Activated T-helper 2 cell treated with anti-CD3 and anti-CD28 coated beads, Interferon-gamma antibody, Interleukin-2, Interleukin-4, amounts not matched to agents 10 μg/mL and 5 μg/mL and 100 μg/mL, durations not matched to agents 14 hours and 24 hours and 36 hours (primary cell): Measurements from ENCODE around the gene OTOS. TPM values are rescaled to one million over a fixed set of nuclear protein-coding genes. Genes with fewer than 3 reads are reported as not detected.
A peak's percentile ranks its signal among the peaks of the same experiment; 100 is the strongest.

Experiments
- DNase-seq: peaks from one replicate; pipeline ENCODE4 v3.0.0; 2021; ENCODE audit warnings: low spot score
- H3K27ac Mint-ChIP-seq: one replicate; pipeline ENCODE4 v1.8.0; 2021; ENCODE audit warnings: mixed read lengths
- H3K27me3 Mint-ChIP-seq: one replicate; pipeline ENCODE4 v1.8.0; 2021; ENCODE audit warnings: low read depth, mixed read lengths
- H3K36me3 Mint-ChIP-seq: one replicate; pipeline ENCODE4 v1.8.0; 2021; ENCODE audit warnings: low read depth, mixed read lengths
- H3K4me1 Mint-ChIP-seq: one replicate; pipeline ENCODE4 v1.8.0; 2021; ENCODE audit warnings: low read depth, mixed read lengths
- H3K4me3 Mint-ChIP-seq: one replicate; pipeline ENCODE4 v1.8.0; 2021; ENCODE audit warnings: low read depth, mild to moderate bottlenecking, moderate library complexity, mixed read lengths
- H3K9me3 Mint-ChIP-seq: one replicate; pipeline ENCODE4 v1.8.0; 2021; ENCODE audit warnings: mixed read lengths
- intact Hi-C: fragments of 100-400 bp; cut with micrococcal nuclease; formaldehyde crosslinking; loops from one replicate; pipeline ENCODE4 v1.15.1; 2023
- total RNA-seq: library from RNA; stranded (reverse); gene quantifications from 2 replicates; pipeline ENCODE4 v1.2.3, GENCODE V29; 2022

OTOS gene
- total RNA-seq, 1 donor from 2014 or later = not detected

DNA sequence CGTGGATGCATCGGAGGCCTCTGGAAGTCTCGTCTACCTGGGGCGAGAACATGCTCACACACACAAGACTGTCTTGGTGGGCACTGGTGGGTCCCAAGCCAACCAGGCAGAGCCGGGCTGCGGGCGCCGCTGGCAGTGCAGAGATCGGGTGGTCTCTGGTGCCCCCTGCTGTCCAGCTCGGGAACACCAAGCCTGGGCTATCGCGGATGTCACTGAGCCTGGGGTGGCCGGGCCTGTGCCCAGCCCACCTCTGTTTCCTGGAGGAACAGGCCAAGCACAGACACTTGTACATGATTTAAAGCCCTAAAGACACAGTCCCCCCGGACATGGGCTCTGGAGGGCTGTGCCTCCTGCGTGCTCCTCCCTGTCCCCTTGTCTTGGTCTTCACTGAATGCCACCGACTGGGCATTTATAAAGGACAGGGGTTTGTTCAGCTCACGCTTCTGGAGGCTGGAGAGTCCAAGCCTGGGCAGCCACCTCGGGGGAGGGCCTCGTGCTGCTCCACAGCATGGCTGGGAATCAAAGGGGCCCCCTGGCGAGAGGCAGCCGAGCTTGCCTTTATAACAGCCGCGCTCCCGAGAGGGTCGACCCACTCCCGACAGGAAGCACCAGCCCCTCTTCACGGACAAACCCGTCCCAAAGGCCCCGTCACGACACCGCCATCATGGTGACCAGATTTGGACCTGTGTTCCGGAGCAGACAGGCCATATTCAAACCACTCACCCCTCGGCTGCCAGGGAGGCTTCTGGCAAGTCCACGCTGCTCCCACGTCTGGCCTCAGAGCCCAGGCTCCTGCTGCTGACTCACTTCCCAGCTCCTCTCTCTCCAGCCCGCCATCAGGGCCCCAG, 3.6 kb upstream of the OTOS start:
- Mint-ChIP-seq H3K4me3 (no peak overlapping the region), H3K36me3 (no peaks in the 10 kb centered on the region), H3K9me3 (peaks cover 8% of the 10 kb centered on the region), H3K27me3 (no peaks in the 10 kb centered on the region), H3K4me1 (no peaks in the 10 kb centered on the region), H3K27ac (no peak overlapping the region)
- peak; percentile 69 for DNase-seq
- intact Hi-C loops = loop anchor here (1.0 kb wide), 2 partner anchors 83 to 210 kb away; no protein-coding TSS in a partner anchor

DNA sequence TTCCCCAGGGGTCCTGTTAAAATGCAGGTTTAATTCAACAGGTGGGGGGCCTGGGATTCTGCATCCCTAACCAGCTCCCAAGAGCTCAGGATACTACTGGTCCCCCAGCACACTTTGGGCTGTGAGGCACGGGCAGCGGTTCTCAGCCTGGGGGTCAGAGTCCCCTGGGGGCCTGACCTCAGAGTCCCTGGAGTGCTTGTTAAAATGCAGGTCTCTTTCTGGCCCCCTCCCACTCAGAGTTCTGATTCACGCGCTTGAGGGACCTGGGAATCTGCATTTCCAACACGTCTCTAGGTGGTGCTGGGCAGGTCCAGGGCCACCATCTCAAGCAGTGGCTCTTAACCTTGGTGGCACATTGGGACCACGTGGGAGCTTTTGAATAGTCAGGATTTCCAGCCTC, 2.8 kb upstream of the OTOS start:
- H3K36me3 Mint-ChIP-seq = no peaks in the 10 kb centered on the region
- no peaks in the 10 kb centered on the region for H3K4me1 Mint-ChIP-seq
- no peak overlapping the region for H3K4me3 Mint-ChIP-seq
- peaks cover 8% of the 10 kb centered on the region for H3K9me3 Mint-ChIP-seq
- no peaks in the 10 kb centered on the region for H3K27me3 Mint-ChIP-seq
- no peak overlapping the region for H3K27ac Mint-ChIP-seq
- no peak for DNase-seq
- intact Hi-C loops = loop anchor here (1.0 kb wide), 1 partner anchor 209 kb away; no protein-coding TSS in a partner anchor

DNA sequence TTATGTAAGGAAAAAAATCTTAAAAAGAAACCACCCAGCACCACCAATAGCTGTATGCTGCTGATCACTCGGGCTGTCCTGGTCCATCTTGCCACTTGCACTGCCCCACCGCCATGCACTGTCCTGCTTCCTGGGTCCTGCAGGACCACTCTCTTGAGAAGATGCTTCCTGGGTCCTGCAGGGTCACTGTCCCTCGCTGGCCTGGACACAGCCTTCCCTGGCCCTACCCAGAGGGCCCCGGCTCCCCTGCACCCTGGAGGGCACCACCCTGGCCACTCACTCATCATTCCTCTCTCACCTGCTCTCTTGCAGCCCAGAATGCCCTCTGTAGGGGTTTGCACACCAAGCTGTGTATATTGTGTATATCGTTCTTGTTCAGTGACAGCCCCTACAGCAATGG, 2.4 kb upstream of the OTOS start:
- Mint-ChIP-seq H3K36me3 (no peaks in the 10 kb centered on the region), H3K4me1 (no peaks in the 10 kb centered on the region), H3K27me3 (no peaks in the 10 kb centered on the region), H3K27ac (no peak overlapping the region), H3K9me3 (peaks cover 8% of the 10 kb centered on the region), H3K4me3 (no peak overlapping the region)
- intact Hi-C loops = loop anchor here (1.0 kb wide), 1 partner anchor 209 kb away; no protein-coding TSS in a partner anchor
- DNase-seq = no peak

DNA sequence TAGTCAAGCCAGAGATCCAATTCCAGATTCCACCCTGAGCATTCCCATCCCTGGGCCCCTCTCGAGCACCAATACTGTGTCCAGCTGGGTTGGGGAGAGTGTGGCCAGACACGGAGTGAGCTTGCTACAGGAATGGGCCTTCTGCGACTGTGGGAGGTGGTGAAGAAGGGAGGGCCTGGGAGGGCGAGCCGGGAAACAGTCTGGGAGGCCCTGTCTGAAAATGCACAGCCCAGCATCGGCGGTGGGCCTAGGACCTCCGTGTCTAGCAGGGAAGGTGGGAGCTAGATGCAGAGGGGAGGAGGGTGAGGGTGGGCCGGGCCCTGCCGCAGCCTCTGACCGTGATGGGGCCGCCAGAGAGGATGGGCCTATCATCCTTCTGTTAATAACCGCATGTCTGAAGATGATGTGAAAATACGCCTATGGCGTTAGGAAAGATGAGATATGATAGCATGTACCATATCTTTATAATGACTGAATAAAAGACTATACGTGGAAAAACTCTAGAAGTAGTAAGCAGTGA, 1.9 kb upstream of the OTOS start:
- intact Hi-C loops = no loop called here
- H3K4me3 Mint-ChIP-seq = no peak overlapping the region
- DNase-seq = no peak
- peaks cover 6% of the 10 kb centered on the region for H3K9me3 Mint-ChIP-seq
- no peaks in the 10 kb centered on the region for H3K36me3 Mint-ChIP-seq
- H3K4me1 Mint-ChIP-seq = no peaks in the 10 kb centered on the region
- H3K27ac Mint-ChIP-seq = no peak overlapping the region
- H3K27me3 Mint-ChIP-seq = no peaks in the 10 kb centered on the region

DNA sequence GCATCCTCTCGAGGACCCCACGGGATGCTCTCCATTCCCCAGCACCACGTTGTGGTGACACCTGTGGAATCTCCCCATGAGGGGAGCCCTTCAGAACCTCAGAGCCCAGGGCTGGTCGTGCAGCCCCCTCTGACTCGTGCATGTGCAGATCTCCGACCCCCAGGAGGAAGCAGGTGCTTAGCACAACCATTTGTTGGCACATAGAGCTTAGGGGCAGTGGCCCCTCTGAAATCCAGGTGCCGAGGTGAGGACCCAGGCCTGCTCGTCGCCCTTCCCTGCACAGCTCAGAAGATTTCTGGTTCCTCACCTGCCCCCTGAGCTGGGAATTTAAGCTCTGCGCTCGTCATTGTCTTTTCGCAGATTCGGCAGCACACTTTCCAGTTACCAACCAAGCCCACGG, 1.3 kb upstream of the OTOS start:
- Mint-ChIP-seq H3K27me3 (no peaks in the 10 kb centered on the region), H3K4me3 (no peak overlapping the region), H3K9me3 (no peaks in the 10 kb centered on the region), H3K4me1 (peaks cover 5% of the 10 kb centered on the region), H3K36me3 (no peaks in the 10 kb centered on the region), H3K27ac (no peak overlapping the region)
- no peak for DNase-seq
- intact Hi-C loops = no loop called here

DNA sequence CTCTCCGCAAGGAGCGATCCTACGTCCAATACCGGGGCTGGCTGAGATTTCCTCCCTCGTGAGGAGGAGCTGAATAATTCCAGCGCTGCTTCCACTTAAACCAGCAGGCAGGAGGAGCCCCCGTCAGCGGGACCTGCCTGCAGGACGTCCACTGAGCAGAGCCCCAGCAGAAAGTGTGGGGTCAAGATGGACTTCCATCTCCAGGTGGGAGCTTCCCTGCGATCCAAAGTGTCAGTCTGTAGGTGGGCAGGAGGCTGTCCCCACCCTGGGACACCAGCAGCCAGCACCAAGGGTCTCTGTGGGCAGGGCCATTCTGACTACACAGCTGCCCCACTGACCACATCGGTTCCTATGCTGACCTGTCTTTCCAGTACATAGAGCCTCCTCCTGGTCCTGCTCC, 462 bp upstream of the OTOS start:
- no peak overlapping the region for H3K4me3 Mint-ChIP-seq
- H3K27me3 Mint-ChIP-seq = no peaks in the 10 kb centered on the region
- no peak overlapping the region for H3K27ac Mint-ChIP-seq
- no peak for DNase-seq
- peaks cover 5% of the 10 kb centered on the region for H3K4me1 Mint-ChIP-seq
- no peaks in the 10 kb centered on the region for H3K9me3 Mint-ChIP-seq
- intact Hi-C loops = no loop called here
- H3K36me3 Mint-ChIP-seq = no peaks in the 10 kb centered on the region

DNA sequence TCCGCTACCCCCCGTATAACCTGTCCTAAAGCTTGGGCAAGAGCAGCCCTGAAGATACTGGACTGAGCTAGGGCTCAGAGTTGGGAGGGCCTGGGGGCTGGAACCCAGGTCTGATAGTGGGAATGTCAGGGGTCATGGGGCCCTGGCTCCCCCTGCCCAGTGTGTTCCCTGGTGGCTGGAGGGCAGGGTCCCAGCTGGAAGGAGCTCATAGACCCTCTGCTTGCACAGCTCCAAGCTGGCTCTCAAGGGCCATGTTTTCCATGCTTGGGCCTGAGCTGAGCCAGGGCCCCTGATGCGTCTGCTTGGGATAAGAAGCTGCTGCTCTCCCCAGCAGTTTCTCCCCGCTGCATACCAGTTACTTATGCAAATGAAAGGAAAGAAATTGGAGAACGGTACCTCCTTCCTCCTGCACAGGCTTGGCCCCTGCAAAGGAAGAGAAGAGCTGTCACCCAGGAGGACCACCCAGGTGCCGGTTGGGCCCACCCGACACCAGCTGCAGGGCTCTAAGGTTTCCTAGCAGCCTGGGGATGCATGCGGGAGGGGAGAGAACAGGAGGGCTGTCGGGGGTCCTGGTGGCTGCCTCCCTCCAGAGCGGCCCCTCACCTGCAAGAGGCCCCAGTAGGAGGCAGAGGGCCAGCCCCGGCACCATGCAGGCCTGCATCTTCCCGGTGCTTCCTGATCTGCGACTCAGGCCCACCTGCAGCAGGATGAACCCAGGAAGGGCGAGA, 628 bp downstream of the OTOS start:
- no peaks in the 10 kb centered on the region for H3K9me3 Mint-ChIP-seq
- no peak overlapping the region for H3K27ac Mint-ChIP-seq
- H3K4me1 Mint-ChIP-seq = peaks cover 13% of the 10 kb centered on the region
- intact Hi-C loops = loop anchor here (10.0 kb wide), 1 partner anchor 115 kb away; the partner anchor contains the start of gene NDUFA10
- no peak overlapping the region for H3K4me3 Mint-ChIP-seq
- no peaks in the 10 kb centered on the region for H3K27me3 Mint-ChIP-seq
- DNase-seq = no peak
- peaks cover 5% of the 10 kb centered on the region for H3K36me3 Mint-ChIP-seq

DNA sequence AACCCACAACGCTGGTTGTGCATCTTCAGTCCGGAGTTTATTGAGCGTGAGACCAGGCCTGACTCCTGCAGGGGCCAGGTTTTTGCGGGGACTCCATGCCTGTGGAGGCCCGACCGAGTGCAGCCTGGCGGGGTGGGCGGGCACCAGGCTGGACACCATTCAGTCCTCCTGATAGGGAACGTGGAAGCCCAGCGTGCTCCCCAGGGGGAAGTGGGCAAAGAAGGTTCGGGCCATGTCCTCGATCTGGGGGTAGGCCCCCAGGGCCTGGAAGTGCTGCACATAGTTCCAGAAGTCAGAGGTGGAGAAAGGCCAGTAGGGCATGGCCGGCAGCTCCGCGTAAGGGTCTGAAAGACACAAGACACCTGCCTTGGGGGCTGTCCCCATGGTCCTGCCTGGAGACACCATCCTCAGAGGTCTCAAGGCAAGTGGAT, 1.4 kb downstream of the OTOS start:
- Mint-ChIP-seq H3K9me3 (no peaks in the 10 kb centered on the region), H3K36me3 (peaks cover 5% of the 10 kb centered on the region), H3K4me1 (peaks cover 17% of the 10 kb centered on the region)

DNA sequence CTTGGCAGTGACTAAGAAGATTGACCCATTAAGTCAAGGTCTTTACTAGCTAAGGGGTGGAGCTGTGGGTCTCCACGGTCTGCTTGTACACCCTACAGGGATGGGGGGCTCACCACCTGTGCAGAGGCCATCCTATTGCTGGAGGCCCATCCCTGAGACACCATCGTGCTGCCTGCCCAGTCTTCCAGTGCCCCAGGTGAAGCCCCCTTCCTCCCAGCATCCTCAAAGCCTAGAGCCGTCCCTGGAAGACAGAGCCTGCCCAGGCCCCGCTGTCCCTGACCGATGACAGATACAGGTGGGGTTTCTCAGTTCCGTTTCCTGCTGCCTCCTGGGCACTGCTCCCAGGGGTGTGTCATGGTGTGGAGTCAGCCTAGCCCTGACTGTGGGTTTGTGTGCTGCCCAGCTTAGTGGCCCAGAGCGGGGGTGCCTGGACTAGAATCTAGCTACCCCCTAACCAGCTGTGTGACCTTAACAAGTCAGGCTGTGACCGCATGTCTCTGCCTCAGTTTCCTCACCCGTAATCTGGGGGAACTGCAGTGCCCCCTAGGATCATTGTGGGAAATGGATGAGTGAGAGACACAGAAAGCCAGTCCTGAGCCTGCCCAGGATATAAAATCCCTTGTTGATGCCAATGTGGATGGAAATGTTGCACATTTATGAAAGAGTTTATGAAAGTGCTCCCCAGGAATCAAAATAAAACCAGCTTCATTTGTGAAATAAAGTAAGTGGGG, 2.0 kb downstream of the OTOS start:
- Mint-ChIP-seq H3K27me3 (no peaks in the 10 kb centered on the region), H3K9me3 (no peaks in the 10 kb centered on the region), H3K4me1 (peaks cover 17% of the 10 kb centered on the region), H3K27ac (no peak overlapping the region), H3K36me3 (peaks cover 5% of the 10 kb centered on the region), H3K4me3 (peak overlapping the region; percentile 1)
- intact Hi-C loops = loop anchor here (10.0 kb wide), 1 partner anchor 114 kb away; the partner anchor contains the start of gene NDUFA10
- no peak for DNase-seq

More for the DNA sequence above, 1.4 kb downstream of the OTOS start:
- Mint-ChIP-seq H3K27ac (no peak overlapping the region), H3K27me3 (no peaks in the 10 kb centered on the region), H3K4me3 (no peak overlapping the region)
- intact Hi-C loops = loop anchor here (10.0 kb wide), 1 partner anchor 114 kb away; the partner anchor contains the start of gene NDUFA10
- DNase-seq = no peak

DNA sequence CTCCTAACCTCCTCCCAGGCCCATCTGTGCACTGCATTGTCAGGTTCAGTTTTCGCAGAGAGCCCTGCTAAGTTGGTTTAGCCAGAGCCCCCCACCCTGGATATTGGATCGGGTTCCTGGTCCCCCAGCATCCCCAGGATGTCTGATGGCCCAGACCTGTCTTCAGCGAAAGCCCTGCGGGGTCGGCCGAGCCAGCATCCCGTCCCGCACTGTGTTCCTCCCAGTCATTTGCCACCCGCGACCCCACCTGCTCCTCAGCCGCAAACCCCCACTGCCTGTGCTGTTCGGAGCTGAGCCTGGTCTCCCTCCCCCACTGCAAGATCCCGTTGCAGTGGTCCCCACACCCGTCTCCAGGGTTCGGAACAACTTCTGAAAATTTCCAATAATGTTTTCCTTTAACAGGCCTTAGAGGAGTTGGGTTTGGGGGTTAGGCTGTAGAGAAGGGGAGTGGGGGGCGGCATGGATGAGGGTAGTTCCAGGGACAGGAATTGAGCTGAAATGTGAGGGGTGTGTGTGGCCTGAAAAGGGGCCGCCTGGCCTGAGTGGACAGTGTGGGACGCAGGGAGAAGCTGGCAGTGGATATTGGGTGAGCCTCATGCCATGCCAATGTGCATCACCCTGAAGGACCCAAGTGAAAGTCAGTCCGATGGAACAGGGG, 2.7 kb downstream of the OTOS start:
- intact Hi-C loops = loop anchor here (10.0 kb wide), 1 partner anchor 113 kb away; the partner anchor contains the start of gene NDUFA10
- Mint-ChIP-seq H3K27me3 (no peaks in the 10 kb centered on the region), H3K4me3 (peak overlapping the region; percentile 96), H3K4me1 (peaks cover 17% of the 10 kb centered on the region), H3K36me3 (peaks cover 10% of the 10 kb centered on the region), H3K9me3 (no peaks in the 10 kb centered on the region), H3K27ac (no peak overlapping the region)
- DNase-seq = no peak

DNA sequence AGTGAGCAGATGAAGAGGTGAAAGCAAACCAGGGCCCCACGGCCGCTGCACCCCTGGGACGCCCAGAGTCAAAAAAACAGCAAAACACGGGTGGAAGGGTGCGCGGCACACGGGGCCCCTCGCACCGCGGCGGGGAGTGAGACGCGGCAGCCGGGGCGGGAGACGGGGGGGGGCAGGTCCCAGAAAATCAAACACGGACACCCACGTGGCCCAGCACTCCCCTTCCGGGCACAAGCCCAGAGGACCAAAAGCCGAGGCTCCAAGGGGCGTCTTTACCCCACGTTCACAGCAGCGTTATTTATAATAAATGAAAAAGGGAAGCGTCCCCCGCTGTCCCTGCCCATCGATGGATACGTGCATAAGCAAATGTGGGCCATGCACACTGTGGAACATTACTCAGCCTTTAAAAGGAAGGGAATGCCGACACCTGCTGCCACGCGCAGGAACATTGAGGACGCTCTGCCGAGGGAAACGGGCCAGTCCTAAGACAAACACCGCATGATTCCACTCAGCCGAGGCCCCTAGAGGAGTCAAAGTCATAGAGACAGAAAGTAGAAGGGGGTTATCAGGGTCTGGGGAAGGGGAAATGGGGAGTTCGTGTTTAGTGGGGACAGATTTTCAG, 3.7 kb downstream of the OTOS start:
- no peaks in the 10 kb centered on the region for H3K27me3 Mint-ChIP-seq
- peak overlapping the region; percentile 14 for H3K27ac Mint-ChIP-seq

More for the DNA sequence above, 3.7 kb downstream of the OTOS start:
- Mint-ChIP-seq H3K9me3 (no peaks in the 10 kb centered on the region), H3K4me1 (peaks cover 17% of the 10 kb centered on the region), H3K4me3 (peak overlapping the region; percentile 96), H3K36me3 (peaks cover 18% of the 10 kb centered on the region)
- intact Hi-C loops = loop anchor here (10.0 kb wide), 1 partner anchor 112 kb away; the partner anchor contains the start of gene NDUFA10
- no peak for DNase-seq
